Astrocyte (in vitro differentiated cells and primary cell): ENCODE results near the gene GSTM2. TPM values are rescaled to one million over a fixed set of nuclear protein-coding genes. Genes with fewer than 3 reads are reported as not detected.
A peak's percentile ranks its signal among the peaks of the same experiment; 100 is the strongest.

Source experiments
- DNase-seq: peaks from one replicate; pipeline ENCODE4 v3.0.0-alpha.2; 2010; ENCODE audit warnings: low read depth
- FAIRE-seq: peaks from 2 replicates; lab custom pipeline; 2011; peaks lifted over from hg19 to GRCh38; lab: Jason Lieb, UNC
- H2AFZ ChIP-seq: 2 replicates; pipeline ENCODE4 v1.6.0; 2012; ENCODE audit warnings: low read depth, low read length, inconsistent platforms
- H3K27ac ChIP-seq: 2 replicates; pipeline ENCODE4 v1.5.1; 2011; ENCODE audit warnings: low read depth, low read length, inconsistent platforms
- H3K27me3 ChIP-seq: 2 replicates; pipeline ENCODE4 v1.6.0; 2011; ENCODE audit warnings: low read length, inconsistent platforms; ENCODE audit not compliant: insufficient read depth
- H3K36me3 ChIP-seq: 2 replicates; pipeline ENCODE4 v1.5.1; 2011; ENCODE audit warnings: low read length, inconsistent platforms; ENCODE audit not compliant: insufficient read depth
- H3K4me1 ChIP-seq: 2 replicates; pipeline ENCODE4 v1.5.1; 2011; ENCODE audit warnings: low read length, inconsistent platforms; ENCODE audit not compliant: insufficient read depth
- H3K4me2 ChIP-seq: 2 replicates; pipeline ENCODE4 v1.6.0; 2012; ENCODE audit warnings: low read length, inconsistent platforms
- H3K4me3 ChIP-seq: 2 replicates; pipeline ENCODE4 v1.5.1; 2011; ENCODE audit warnings: low read depth, mild to moderate bottlenecking, low read length, inconsistent platforms; ENCODE audit not compliant: insufficient read depth
- H3K79me2 ChIP-seq: 2 replicates; pipeline ENCODE4 v1.6.0; 2012; ENCODE audit warnings: mild to moderate bottlenecking, low read length, inconsistent platforms; ENCODE audit not compliant: insufficient read depth
- H3K9ac ChIP-seq: 2 replicates; pipeline ENCODE4 v1.6.0; 2012; ENCODE audit warnings: mild to moderate bottlenecking, low read length, inconsistent platforms
- H3K9me3 ChIP-seq: 2 replicates; pipeline ENCODE4 v1.5.1; 2012; ENCODE audit warnings: low read depth, mild to moderate bottlenecking, low read length, inconsistent platforms; ENCODE audit not compliant: insufficient read depth
- H4K20me1 ChIP-seq: 2 replicates; pipeline ENCODE4 v1.6.0; 2012; ENCODE audit warnings: low read length, inconsistent platforms; ENCODE audit not compliant: insufficient read depth
- H3K27ac Mint-ChIP-seq: one replicate; pipeline ENCODE4 v1.8.0; 2021; ENCODE audit warnings: mild to moderate bottlenecking, mixed read lengths; ENCODE audit not compliant: unreplicated experiment
- H3K27me3 Mint-ChIP-seq: one replicate; pipeline ENCODE4 v1.8.0; 2021; ENCODE audit warnings: low read depth, mixed read lengths; ENCODE audit not compliant: unreplicated experiment
- H3K36me3 Mint-ChIP-seq: one replicate; pipeline ENCODE4 v1.8.0; 2021; ENCODE audit warnings: low read depth, mixed read lengths; ENCODE audit not compliant: unreplicated experiment
- H3K4me1 Mint-ChIP-seq: one replicate; pipeline ENCODE4 v1.8.0; 2021; ENCODE audit warnings: low read depth, mixed read lengths; ENCODE audit not compliant: unreplicated experiment
- H3K4me3 Mint-ChIP-seq: one replicate; pipeline ENCODE4 v1.8.0; 2021; ENCODE audit warnings: mild to moderate bottlenecking, moderate library complexity, mixed read lengths; ENCODE audit not compliant: unreplicated experiment
- H3K9me3 Mint-ChIP-seq: one replicate; pipeline ENCODE4 v1.8.0; 2021; ENCODE audit warnings: mild to moderate bottlenecking, mixed read lengths; ENCODE audit not compliant: unreplicated experiment
- CTCF ChIP-seq: IDR thresholded peaks from 2 replicates; pipeline ENCODE4 v1.5.1; 2011; ENCODE audit warnings: low read depth, mild to moderate bottlenecking, inconsistent platforms, low read length, moderate library complexity; ENCODE audit not compliant: insufficient read depth
- EZH2 ChIP-seq: IDR thresholded peaks from 2 replicates; pipeline ENCODE4 v1.6.1; 2012; ENCODE audit warnings: mild to moderate bottlenecking, low read length, inconsistent platforms; ENCODE audit not compliant: insufficient read depth
- total RNA-seq: library from RNA; stranded (reverse); gene quantifications from 2 replicates; pipeline ENCODE4 v1.2.1, GENCODE V29; 2021

GSTM2 gene
- total RNA-seq, 1 donor from 2014 or later: 13.4 TPM

- no peak overlapping the region for H3K4me3 ChIP-seq
- H4K20me1 ChIP-seq: peaks cover 57% of the 10 kb centered on the region
- Mint-ChIP-seq H3K4me1 (peaks cover 13% of the 10 kb centered on the region), H3K4me3 (no peak overlapping the region), H3K36me3 (peaks cover 25% of the 10 kb centered on the region), H3K27me3 (no peaks in the 10 kb centered on the region), H3K27ac (no peak overlapping the region), H3K9me3 (peaks cover 2% of the 10 kb centered on the region)
- H3K36me3 ChIP-seq: peaks cover 24% of the 10 kb centered on the region
- FAIRE-seq: no peak
- H3K4me2 ChIP-seq: no peak overlapping the region
- peaks cover 11% of the 10 kb centered on the region for H3K4me1 ChIP-seq
- H3K9me3 ChIP-seq: no peaks in the 10 kb centered on the region
- H2AFZ ChIP-seq: no peak overlapping the region
- TF ChIP-seq EZH2: no peak
- no peaks in the 10 kb centered on the region for H3K27me3 ChIP-seq
- no peak overlapping the region for H3K27ac ChIP-seq
- peaks cover 9% of the 10 kb centered on the region for H3K79me2 ChIP-seq
- DNase-seq: no peak
- H3K9ac ChIP-seq: no peak overlapping the region
These were observed 36.9 kb upstream of the GSTM2 start for GRCh38 chr1:109630898-109631512.

GRCh38 chr1:109631513-109632505, 36.0 kb upstream of the GSTM2 start:
- no peak overlapping the region for H3K4me3 ChIP-seq
- peaks cover 2% of the 10 kb centered on the region for H3K9me3 Mint-ChIP-seq
- TF ChIP-seq CTCF (no peak), EZH2 (no peak)
- peaks cover 15% of the 10 kb centered on the region for H3K4me1 ChIP-seq
- DNase-seq (no peak), FAIRE-seq (no peak)
- no peak overlapping the region for H3K27ac Mint-ChIP-seq
- no peaks in the 10 kb centered on the region for H3K9me3 ChIP-seq
- peaks cover 20% of the 10 kb centered on the region for H3K36me3 Mint-ChIP-seq
- peaks cover 50% of the 10 kb centered on the region for H4K20me1 ChIP-seq
- no peaks in the 10 kb centered on the region for H3K27me3 ChIP-seq
- H3K4me3 Mint-ChIP-seq: peak overlapping the region; percentile 62
- H3K9ac ChIP-seq: no peak overlapping the region
- H3K4me1 Mint-ChIP-seq: peaks cover 20% of the 10 kb centered on the region
- no peaks in the 10 kb centered on the region for H3K27me3 Mint-ChIP-seq
- H2AFZ ChIP-seq: no peak overlapping the region
- H3K79me2 ChIP-seq: peaks cover 1% of the 10 kb centered on the region
- H3K27ac ChIP-seq: no peak overlapping the region
- H3K4me2 ChIP-seq: no peak overlapping the region
- H3K36me3 ChIP-seq: peaks cover 24% of the 10 kb centered on the region

GRCh38 chr1:109632671-109633346, 35.0 kb upstream of the GSTM2 start:
- no peak overlapping the region for H3K27ac Mint-ChIP-seq
- no peaks in the 10 kb centered on the region for H3K27me3 ChIP-seq
- H3K36me3 Mint-ChIP-seq: peaks cover 17% of the 10 kb centered on the region
- no peak overlapping the region for H3K27ac ChIP-seq
- peaks cover 2% of the 10 kb centered on the region for H3K9me3 Mint-ChIP-seq
- no peak overlapping the region for H3K4me2 ChIP-seq
- no peak for TF ChIP-seq CTCF
- no peak for TF ChIP-seq EZH2
- H3K27me3 Mint-ChIP-seq: no peaks in the 10 kb centered on the region
- no peaks in the 10 kb centered on the region for H3K79me2 ChIP-seq
- no peaks in the 10 kb centered on the region for H3K9me3 ChIP-seq
- H3K4me1 ChIP-seq: peaks cover 15% of the 10 kb centered on the region
- peaks cover 20% of the 10 kb centered on the region for H3K4me1 Mint-ChIP-seq
- H3K9ac ChIP-seq: no peak overlapping the region
- H3K36me3 ChIP-seq: peaks cover 20% of the 10 kb centered on the region
- H4K20me1 ChIP-seq: peaks cover 45% of the 10 kb centered on the region
- FAIRE-seq (no peak), DNase-seq (no peak)
- H3K4me3 Mint-ChIP-seq: no peak overlapping the region
- no peak overlapping the region for H2AFZ ChIP-seq
- H3K4me3 ChIP-seq: no peak overlapping the region
